ENCODE data around the gene RIOX2. TPM values are rescaled to one million over a fixed set of nuclear protein-coding genes. Genes with fewer than 3 reads are reported as not detected.

The RIOX2 gene
- total RNA-seq, 1 donor from 2014 or later: 35.2 TPM

- DNase-seq (ENCODE audit: low spot score): no peak
Observed at GRCh38 chr3:97954228-97954827, 17.9 kb downstream of the RIOX2 start.

- DNase-seq (ENCODE audit: low spot score): no peak
Observed at GRCh38 chr3:97952872-97953271, 19.4 kb downstream of the RIOX2 start.

GRCh38 chr3:97952280-97952679 is 20.0 kb downstream of the RIOX2 start:
- no peak for DNase-seq (ENCODE audit: low spot score)

- DNase-seq (ENCODE audit: low spot score): no peak
Observed at GRCh38 chr3:97950360-97950759, 21.9 kb downstream of the RIOX2 start.

GRCh38 chr3:97949743-97950142 is 22.5 kb downstream of the RIOX2 start:
- DNase-seq (ENCODE audit: low spot score): no peak

GRCh38 chr3:97949110-97949485 is 23.1 kb downstream of the RIOX2 start:
- DNase-seq (ENCODE audit: low spot score): no peak

- DNase-seq (ENCODE audit: low spot score): no peak
Observed at GRCh38 chr3:97948351-97949109, 23.7 kb downstream of the RIOX2 start.

GRCh38 chr3:97942801-97943546 is 29.3 kb downstream of the RIOX2 start:
- DNase-seq (ENCODE audit: low spot score): no peak

- DNase-seq (ENCODE audit: low spot score): no peak
Observed at GRCh38 chr3:97940034-97940433, 32.2 kb downstream of the RIOX2 start.

- no peak for DNase-seq (ENCODE audit: low spot score)
Observed at GRCh38 chr3:97939401-97939800, 32.8 kb downstream of the RIOX2 start.

- no peak for DNase-seq (ENCODE audit: low spot score)
Observed at GRCh38 chr3:97938444-97938843, 33.8 kb downstream of the RIOX2 start.

- no peak for DNase-seq (ENCODE audit: low spot score)
Observed at GRCh38 chr3:97937205-97937604, 35.0 kb downstream of the RIOX2 start.

- DNase-seq (ENCODE audit: low spot score): no peak
Observed at GRCh38 chr3:97935842-97936241, 36.4 kb downstream of the RIOX2 start.

- DNase-seq (ENCODE audit: low spot score): no peak
Observed at GRCh38 chr3:97934980-97935695, 37.1 kb downstream of the RIOX2 start.

- no peak for DNase-seq (ENCODE audit: low spot score)
Observed at GRCh38 chr3:97932387-97932801, 39.8 kb downstream of the RIOX2 start.

GRCh38 chr3:97931218-97931617 is 41.0 kb downstream of the RIOX2 start:
- no peak for DNase-seq (ENCODE audit: low spot score)

- no peak for DNase-seq (ENCODE audit: low spot score)
Observed at GRCh38 chr3:97930018-97930417, 42.2 kb downstream of the RIOX2 start.

GRCh38 chr3:97928986-97929385 is 43.2 kb downstream of the RIOX2 start:
- no peak for DNase-seq (ENCODE audit: low spot score)

GRCh38 chr3:97927704-97928103 is 44.5 kb downstream of the RIOX2 start:
- no peak for DNase-seq (ENCODE audit: low spot score)

GRCh38 chr3:97917813-97918536 is 54.3 kb downstream of the RIOX2 start:
- no peak for DNase-seq (ENCODE audit: low spot score)

GRCh38 chr3:97916576-97916975 is 55.7 kb downstream of the RIOX2 start:
- no peak for DNase-seq (ENCODE audit: low spot score)
